Suprapubic skin (tissue), 3 donors: ENCODE results near the gene CIB1.

Source experiments
- CTCF ChIP-seq, 2 donors: fragments of 200-600 bp in 1 of 2; fragments of 450-650 bp in 1 of 2; sonication (generic) in 1 of 2; IDR thresholded peaks; one replicate each; pipeline ENCODE4 v1.5.1; 2016 to 2019; ENCODE audit warnings: antibody characterized with exemption in 2 of 2, mild to moderate bottlenecking in 1 of 2, moderate library complexity in 1 of 2
- POLR2A ChIP-seq, 2 donors: fragments of 450-650 bp; IDR thresholded peaks; one replicate each; pipeline ENCODE4 v1.6.1; 2017; ENCODE audit warnings: antibody characterized with exemption in 2 of 2, mild to moderate bottlenecking in 2 of 2, moderate library complexity in 2 of 2

- TF ChIP-seq POLR2A (IDR thresholded peaks at IDR 0.05) (no peak), CTCF (IDR thresholded peaks at IDR 0.05) (no peak)
These were observed 15.9 kb downstream of the CIB1 start for GRCh38 chr15:90217671-90218394.
